Neuronal stem cell (in vitro differentiated cells): Measurements from ENCODE around the gene RASIP1.

ENCODE experiments used
- DNase-seq: peaks from one replicate; pipeline ENCODE4 v3.0.0-alpha.2; 2013; ENCODE audit warnings: low spot score
- H2AFZ ChIP-seq: one replicate; pipeline ENCODE4 v1.6.1; 2013; ENCODE audit warnings: mild to moderate bottlenecking, low read length, inconsistent platforms
- H2AK5ac ChIP-seq: 2 replicates; pipeline ENCODE4 v1.6.1; 2013; ENCODE audit warnings: low read depth, mild to moderate bottlenecking, inconsistent platforms, low read length, moderate library complexity, mixed read lengths
- H2BK120ac ChIP-seq: 2 replicates; pipeline ENCODE4 v1.6.1; 2013; ENCODE audit warnings: low read depth, mild to moderate bottlenecking, inconsistent platforms, low read length, moderate library complexity, mixed read lengths
- H2BK12ac ChIP-seq: one replicate; pipeline ENCODE4 v1.6.1; 2013; ENCODE audit warnings: low read length, inconsistent platforms
- H2BK15ac ChIP-seq: 2 replicates; pipeline ENCODE4 v1.6.1; 2013; ENCODE audit warnings: mild to moderate bottlenecking, low read length, inconsistent platforms, mixed read lengths
- H2BK5ac ChIP-seq: one replicate; pipeline ENCODE4 v1.6.1; 2013; ENCODE audit warnings: inconsistent platforms, mild to moderate bottlenecking, low read length, moderate library complexity
- H3K14ac ChIP-seq: one replicate; pipeline ENCODE4 v1.6.1; 2013; ENCODE audit warnings: low read length, inconsistent platforms
- H3K18ac ChIP-seq: 2 replicates; pipeline ENCODE4 v1.6.1; 2013; ENCODE audit warnings: low read length, inconsistent platforms
- H3K23ac ChIP-seq: 2 replicates; pipeline ENCODE4 v1.6.1; 2013; ENCODE audit warnings: low read depth, mild to moderate bottlenecking, mixed read lengths, low read length, inconsistent platforms; ENCODE audit not compliant: poor library complexity
- H3K27ac ChIP-seq: replicated peaks from 3 replicates; pipeline ENCODE4 v1.5.1; 2013; ENCODE audit warnings: low read length, inconsistent platforms
- H3K27me3 ChIP-seq, 3 experiments: 2 replicates each; pipeline ENCODE4 v1.6.1; 2013; ENCODE audit warnings: low read length in 3 of 3, mild to moderate bottlenecking in 2 of 3, inconsistent platforms in 1 of 3, low read depth in 1 of 3, mixed read lengths in 1 of 3, moderate library complexity in 1 of 3; ENCODE audit not compliant: control insufficient read depth in 3 of 3, insufficient read depth in 3 of 3
- H3K36me3 ChIP-seq, 2 donors: replicated peaks in 1 of 2; 2 replicates each; pipeline ENCODE4 v1.6.1; 2013; ENCODE audit warnings: low read length in 2 of 2; ENCODE audit not compliant: control insufficient read depth in 2 of 2, insufficient read depth in 2 of 2
- H3K4ac ChIP-seq: 2 replicates; pipeline ENCODE4 v1.6.1; 2013; ENCODE audit warnings: inconsistent platforms, mild to moderate bottlenecking, low read length, moderate library complexity
- H3K4me1 ChIP-seq, 2 donors: 1 replicate in 1 of 2; 2 replicates in 1 of 2; pipeline ENCODE4 v1.6.1; 2013; ENCODE audit warnings: low read length in 2 of 2, low read depth in 1 of 2; ENCODE audit not compliant: control insufficient read depth in 2 of 2, insufficient read depth in 1 of 2
- H3K4me2 ChIP-seq: one replicate; pipeline ENCODE4 v1.6.1; 2013; ENCODE audit warnings: mild to moderate bottlenecking, low read length, inconsistent platforms; ENCODE audit not compliant: insufficient read depth, poor library complexity, severe bottlenecking
- H3K4me3 ChIP-seq, 2 donors: 2 replicates each; pipeline ENCODE4 v1.5.1; 2013; ENCODE audit warnings: low read length in 2 of 2, mild to moderate bottlenecking in 2 of 2, inconsistent platforms in 1 of 2, moderate library complexity in 1 of 2
- H3K79me1 ChIP-seq: one replicate; pipeline ENCODE4 v1.6.1; 2013; ENCODE audit warnings: low read depth, mild to moderate bottlenecking, inconsistent platforms, low read length, moderate library complexity
- H3K9ac ChIP-seq: one replicate; pipeline ENCODE4 v1.6.1; 2013; ENCODE audit warnings: mild to moderate bottlenecking, low read depth, low read length, inconsistent platforms; ENCODE audit not compliant: poor library complexity
- H3K9me3 ChIP-seq, 2 donors: replicated peaks in 1 of 2; 2 replicates each; pipeline versions ENCODE3 to v1.6.1; 2013; ENCODE audit warnings: low read length in 2 of 2, mild to moderate bottlenecking in 2 of 2, inconsistent platforms in 1 of 2, low read depth in 1 of 2, mixed read lengths in 1 of 2, moderate library complexity in 1 of 2; ENCODE audit not compliant: control insufficient read depth in 2 of 2, insufficient read depth in 1 of 2
- H4K8ac ChIP-seq: one replicate; pipeline ENCODE4 v1.6.1; 2013; ENCODE audit warnings: low read depth, mild to moderate bottlenecking, inconsistent platforms, low read length, moderate library complexity
- H4K91ac ChIP-seq: one replicate; pipeline ENCODE4 v1.6.1; 2013; ENCODE audit warnings: low read length, low read depth, mild to moderate bottlenecking, inconsistent platforms; ENCODE audit not compliant: poor library complexity
- WGBS, 2 donors: extraction: QIAGEN DNeasy Blood & Tissue Kit; methylation state at CpG; one replicate each; pipeline ENCODE4 v1.1.7; 2013; ENCODE audit warnings: missing lambda C conversion rate in 2 of 2, mixed read lengths in 1 of 2; ENCODE audit not compliant: insufficient read length in 2 of 2, insufficient replicate concordance in 1 of 2; ENCODE audit errors: extremely low coverage in 2 of 2; 5-methylcytosine and 5-hydroxymethylcytosine counted together

The RASIP1 gene

GRCh38 chr19:48716562-48717291 is 23.7 kb downstream of the RASIP1 start:
- no CpG with 5 or more reads among the region's 24 CpGs for WGBS, 2 donors

GRCh38 chr19:48715681-48716171 is 24.7 kb downstream of the RASIP1 start:
- no peak overlapping the region for H3K4me3 ChIP-seq
- WGBS, 2 donors = no CpG with 5 or more reads among the region's 19 CpGs

More at GRCh38 chr19:48716562-48717291, 23.7 kb downstream of the RASIP1 start:
- DNase-seq = no peak
- Histone ChIP-seq H2AFZ (peak overlapping the region; percentile 78), H2BK5ac (no peak overlapping the region), H3K18ac (peak overlapping the region; percentile 86), H3K27me3 (no peaks in the 10 kb centered on the region), H3K4ac (no peak overlapping the region), H4K91ac (no peak overlapping the region), H3K4me3 (no peak overlapping the region), H2BK120ac (no peak overlapping the region), H3K23ac (no peak overlapping the region), H2BK15ac (peak overlapping the region; percentile 73), H2AK5ac (no peak overlapping the region), H3K9ac (peak overlapping the region; percentile 76), H3K36me3 (no peaks in the 10 kb centered on the region), H3K27ac (peak overlapping the region; percentile 5), H3K14ac (peak overlapping the region; percentile 3), H2BK12ac (no peak overlapping the region), H3K4me2 (peak overlapping the region; percentile 35), H3K9me3 (no peaks in the 10 kb centered on the region), H3K4me1 (peaks cover 31 to 37% of the 10 kb centered on the region in 2 donors), H4K8ac (no peak overlapping the region), H3K79me1 (no peaks in the 10 kb centered on the region)

GRCh38 chr19:48714759-48715675 is 25.4 kb downstream of the RASIP1 start:
- no peak overlapping the region for H4K91ac ChIP-seq
- H2BK12ac ChIP-seq = peak overlapping the region; percentile 7
- no peaks in the 10 kb centered on the region for H3K36me3 ChIP-seq
- peak overlapping the region; percentile 44 for H2BK5ac ChIP-seq
- no peaks in the 10 kb centered on the region for H3K27me3 ChIP-seq
- no peaks in the 10 kb centered on the region for H3K9me3 ChIP-seq
- H2BK15ac ChIP-seq = peak overlapping the region; percentile 94
- H3K23ac ChIP-seq = peak overlapping the region; percentile 59
- H2AFZ ChIP-seq = peak overlapping the region; percentile 95
- H3K79me1 ChIP-seq = no peaks in the 10 kb centered on the region
- H2AK5ac ChIP-seq = peak overlapping the region; percentile 93
- H3K4me1 ChIP-seq = peaks cover 25 to 34% of the 10 kb centered on the region in 2 donors
- peak overlapping the region; percentile 75 for H3K4me2 ChIP-seq
- H3K4ac ChIP-seq = peak overlapping the region; percentile 55
- H4K8ac ChIP-seq = no peak overlapping the region
- H3K4me3 ChIP-seq = peak overlapping the region; percentile 66 to 77
- DNase-seq = no peak
- peak overlapping the region; percentile 82 for H3K9ac ChIP-seq
- H2BK120ac ChIP-seq = peak overlapping the region; percentile 94
- peak overlapping the region; percentile 89 for H3K27ac ChIP-seq
- no CpG with 5 or more reads among the region's 26 CpGs for WGBS, 2 donors
- peak overlapping the region; percentile 82 for H3K18ac ChIP-seq
- no peak overlapping the region for H3K14ac ChIP-seq

More at GRCh38 chr19:48715681-48716171, 24.7 kb downstream of the RASIP1 start:
- Histone ChIP-seq H3K9ac (no peak overlapping the region), H3K14ac (no peak overlapping the region), H2BK120ac (peak overlapping the region; percentile 94), H2BK12ac (peak overlapping the region; percentile 7), H3K4ac (no peak overlapping the region), H2BK15ac (peak overlapping the region; percentile 62), H3K18ac (peak overlapping the region; percentile 27), H2AK5ac (peak overlapping the region; percentile 93), H2BK5ac (peak overlapping the region; percentile 44), H3K4me2 (no peak overlapping the region), H3K9me3 (no peaks in the 10 kb centered on the region), H2AFZ (no peak overlapping the region), H3K79me1 (no peaks in the 10 kb centered on the region), H4K8ac (no peak overlapping the region), H3K36me3 (no peaks in the 10 kb centered on the region), H3K27me3 (no peaks in the 10 kb centered on the region), H3K23ac (peak overlapping the region; percentile 59), H3K4me1 (peaks cover 28 to 37% of the 10 kb centered on the region in 2 donors), H4K91ac (no peak overlapping the region), H3K27ac (no peak overlapping the region)
- no peak for DNase-seq
